Stimulated activated naive CD8-positive, alpha-beta T cell treated with anti-CD3 and anti-CD28 coated beads, Interleukin-15, Interleukin-2, amounts not matched to agents 100 U/mL and 50 U/mL, for 24 hours (primary cell): ENCODE results near the gene SPRR2F.
"Not testable (repeated sequence)": the region's sequence is repeated elsewhere in the genome, so short reads cannot be mapped to it uniquely, and the experiment has no call there.

Experiments
- ATAC-seq: fragments of 150-1000 bp; cut with Tn5 transposase; one replicate; pipeline ENCODE4 v1.10.0; 2021
- DNase-seq: peaks from one replicate; pipeline ENCODE4 v3.0.0; 2021

The SPRR2F gene, protein sequence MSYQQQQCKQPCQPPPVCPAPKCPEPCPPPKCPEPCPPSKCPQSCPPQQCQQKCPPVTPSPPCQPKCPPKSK

DNA sequence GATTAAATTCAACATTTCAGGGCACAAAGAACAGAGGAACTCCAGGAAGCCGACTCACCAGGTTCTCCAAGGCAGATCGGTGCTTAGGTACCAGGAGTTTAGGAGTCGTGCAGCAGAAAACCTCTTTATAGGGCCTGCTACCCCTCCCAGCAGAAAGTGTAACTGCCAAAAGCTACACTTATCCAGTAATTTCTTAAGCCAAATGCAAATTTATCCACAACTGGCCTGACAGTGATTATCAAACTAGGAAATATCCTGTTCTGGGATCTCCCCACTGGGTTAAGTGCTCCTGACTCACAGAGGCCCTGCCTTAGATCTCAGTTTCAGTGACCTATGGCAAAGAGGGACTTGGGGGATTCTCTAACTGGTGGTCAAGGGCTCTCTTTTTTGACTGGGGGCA is at the start of gene SPRR2F:
Gene SPRR2F (minus strand): TSS at position 101 of the 400 bp plus-strand sequence. CDS start 783 bp downstream, outside the sequence.
- DNase-seq (no peak), ATAC-seq (no peak)

DNA sequence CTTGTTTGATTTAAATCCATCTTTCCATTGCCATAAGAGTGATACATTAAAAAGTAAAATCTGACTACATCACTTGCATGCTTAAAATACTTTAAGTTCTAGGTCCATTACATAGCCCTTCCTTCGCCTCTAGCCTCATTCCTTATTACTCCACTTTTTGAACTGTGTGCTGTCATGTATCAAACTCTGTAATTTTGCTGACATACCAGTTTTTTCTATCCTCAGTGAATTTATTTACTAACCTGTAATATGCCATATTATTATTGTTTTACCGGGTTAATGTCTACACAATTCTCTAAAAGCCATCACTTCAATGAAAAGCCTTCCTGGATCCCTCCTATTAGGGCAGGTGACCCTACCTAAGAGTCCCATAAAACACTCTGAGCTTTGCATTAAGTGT is 42.2 kb upstream of the SPRR2F start:
- ATAC-seq, result no peak
- no peak for DNase-seq

DNA sequence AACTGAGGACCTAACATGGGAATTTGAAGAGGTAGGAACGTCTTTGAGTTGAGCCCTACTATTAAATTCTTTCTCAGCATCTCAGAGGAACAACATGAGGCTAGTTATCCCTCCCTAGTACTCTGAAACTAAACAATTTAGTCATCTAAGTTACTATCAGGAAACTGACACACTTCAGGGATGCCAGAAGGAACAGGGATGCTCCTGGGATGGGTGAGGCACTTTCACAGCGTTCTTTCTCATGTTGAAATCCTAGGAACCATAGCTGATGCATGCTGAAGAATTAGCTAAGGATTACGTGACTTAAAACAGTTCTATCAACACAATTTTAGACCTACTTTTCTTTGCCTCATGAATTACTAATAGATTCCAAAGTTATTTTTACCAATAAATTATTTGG is 39.2 kb upstream of the SPRR2F start:
- no peak for DNase-seq
- ATAC-seq, result no peak

DNA sequence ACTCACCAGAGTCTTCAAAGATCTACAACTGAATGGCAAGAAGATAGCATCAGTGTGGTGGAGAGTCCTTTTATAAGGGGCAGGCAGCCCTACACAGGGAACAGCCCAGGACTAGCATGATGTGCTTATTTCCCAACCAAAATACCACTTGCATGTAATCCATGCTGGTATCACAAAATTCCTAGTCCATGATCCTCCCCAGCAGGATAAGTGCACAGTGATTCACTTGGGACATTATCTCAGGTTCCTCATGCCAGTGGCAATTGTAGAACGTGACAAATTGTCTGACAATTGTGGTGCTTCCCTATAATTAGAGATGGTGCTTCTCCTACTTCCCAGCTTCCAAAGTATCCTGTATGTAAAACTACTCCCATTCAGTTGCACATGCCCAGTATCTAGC is 37.5 kb upstream of the SPRR2F start, which contains the start of gene SPRR2G:
Gene SPRR2G (minus strand): TSS at position 45 of the 400 bp plus-strand sequence. CDS start 780 bp downstream, outside the sequence.
- DNase-seq, result no peak
- ATAC-seq, result no peak

DNA sequence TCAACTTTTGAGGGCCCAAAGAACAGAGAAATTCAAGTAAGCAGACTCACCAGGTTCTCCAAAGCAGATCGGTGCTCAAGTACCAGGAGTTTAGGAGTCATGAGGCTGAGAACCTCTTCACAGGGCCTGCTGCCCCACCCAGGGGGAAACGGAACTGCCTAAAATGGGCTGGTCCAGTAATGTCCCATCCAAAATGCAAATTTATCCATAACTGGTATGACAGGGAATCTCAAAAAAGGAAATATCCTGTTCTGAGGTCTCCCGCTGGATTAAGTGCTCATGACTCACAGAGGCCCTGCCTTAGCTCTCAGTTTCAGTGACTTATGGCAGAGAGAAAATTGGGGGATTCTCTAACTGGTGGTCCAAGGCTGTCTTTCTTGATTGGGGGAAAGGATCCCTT is 28.1 kb upstream of the SPRR2F start:
- DNase-seq (no peak), ATAC-seq (no peak)

DNA sequence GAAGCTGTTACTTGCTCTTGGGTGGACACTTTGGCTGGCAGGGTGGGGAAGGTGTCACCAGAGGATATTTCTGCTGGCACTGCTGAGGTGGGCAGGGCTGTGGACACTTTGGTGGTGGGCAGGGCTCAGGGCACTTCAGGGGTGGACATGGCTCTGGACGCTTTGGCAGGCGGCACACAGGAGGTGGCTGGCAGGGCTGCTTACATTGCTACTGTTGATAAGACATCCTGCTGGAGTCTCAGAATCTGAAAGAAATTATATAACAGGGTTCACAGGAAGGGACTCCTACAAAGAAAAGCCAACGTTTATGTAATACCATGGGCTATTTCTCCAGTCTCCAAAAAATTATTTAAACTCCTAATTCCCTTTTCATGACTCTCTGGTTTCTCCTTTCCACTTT is 27.2 kb upstream of the SPRR2F start:
- no peak for ATAC-seq
- no peak for DNase-seq

DNA sequence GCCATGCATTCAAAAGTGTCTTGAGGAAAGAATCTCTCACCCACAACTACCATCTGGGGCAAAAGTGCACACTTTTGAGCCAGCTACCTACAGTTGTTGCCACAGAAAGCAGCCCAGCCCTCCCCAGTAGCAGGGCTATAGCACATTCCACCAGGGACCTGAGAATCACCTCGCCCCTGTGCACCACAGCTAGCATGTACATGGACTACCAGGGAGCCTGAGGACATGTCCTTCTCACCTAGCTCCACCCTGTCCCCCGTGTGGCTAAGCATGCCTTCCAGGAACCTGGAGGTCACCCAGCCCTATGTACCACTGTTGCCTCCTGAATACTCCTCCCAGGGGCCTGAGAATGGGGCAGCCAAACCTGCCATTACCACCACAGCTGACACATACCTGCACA is 20.4 kb upstream of the SPRR2F start:
- no peak for DNase-seq
- no peak for ATAC-seq

DNA sequence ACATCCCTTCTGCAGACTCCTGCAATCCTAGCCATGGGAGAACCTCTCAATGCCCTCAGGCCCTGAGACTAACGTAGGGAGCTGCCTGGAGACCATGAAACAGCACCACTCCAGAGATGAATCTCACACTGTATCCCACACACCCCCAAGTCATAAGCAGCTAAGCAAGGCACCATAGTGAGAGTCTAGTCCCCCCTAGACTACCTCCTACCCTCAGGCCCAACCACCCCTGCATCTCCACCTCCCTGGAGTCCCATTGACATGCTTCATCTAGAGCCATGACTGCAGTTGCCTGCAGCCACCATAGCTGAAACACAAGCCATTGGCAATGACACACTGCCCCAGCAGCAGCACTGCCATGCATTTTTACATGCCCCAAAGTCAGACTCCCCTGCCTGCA is 20.0 kb upstream of the SPRR2F start:
- no peak for DNase-seq
- ATAC-seq, result no peak

DNA sequence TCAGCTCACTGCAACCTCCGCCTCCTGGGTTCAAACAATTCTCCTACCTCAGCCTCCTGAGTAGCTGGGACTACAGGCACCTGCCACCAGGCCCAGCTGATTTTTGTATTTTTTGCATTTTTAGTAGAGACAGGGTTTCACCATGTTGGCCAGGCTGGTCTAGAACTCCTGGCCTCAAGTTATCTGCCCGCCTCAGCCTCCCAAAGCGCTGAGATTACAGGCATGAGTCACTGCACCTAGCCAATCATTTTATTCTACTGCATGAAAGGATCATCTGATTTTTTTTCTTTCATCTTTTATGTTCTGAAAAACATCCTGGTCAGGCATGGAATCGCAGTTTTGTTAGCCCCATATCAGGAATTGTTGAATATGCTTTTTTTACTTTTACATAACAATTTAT is 15.4 kb upstream of the SPRR2F start:
- ATAC-seq, DNase-seq: not testable (repeated sequence)

DNA sequence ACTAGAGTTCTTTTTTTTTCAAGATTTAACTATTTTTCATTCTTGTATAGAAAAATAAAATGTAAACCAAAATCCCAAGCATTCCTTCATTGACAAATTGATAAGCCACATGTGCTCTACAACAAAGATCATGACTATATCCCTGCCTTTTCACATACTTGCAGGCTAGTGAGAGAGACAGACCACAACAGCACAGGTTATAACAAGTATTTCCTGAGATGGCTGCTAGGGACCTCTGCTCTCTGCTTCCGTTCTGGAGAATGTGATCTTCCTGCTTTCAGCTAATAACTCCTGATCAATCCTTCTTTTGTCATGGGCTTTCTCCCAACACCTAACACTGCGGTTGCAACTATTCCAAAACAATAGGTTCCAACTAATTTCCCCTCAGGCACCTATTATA is 14.0 kb upstream of the SPRR2F start:
- no peak for ATAC-seq
- no peak for DNase-seq

DNA sequence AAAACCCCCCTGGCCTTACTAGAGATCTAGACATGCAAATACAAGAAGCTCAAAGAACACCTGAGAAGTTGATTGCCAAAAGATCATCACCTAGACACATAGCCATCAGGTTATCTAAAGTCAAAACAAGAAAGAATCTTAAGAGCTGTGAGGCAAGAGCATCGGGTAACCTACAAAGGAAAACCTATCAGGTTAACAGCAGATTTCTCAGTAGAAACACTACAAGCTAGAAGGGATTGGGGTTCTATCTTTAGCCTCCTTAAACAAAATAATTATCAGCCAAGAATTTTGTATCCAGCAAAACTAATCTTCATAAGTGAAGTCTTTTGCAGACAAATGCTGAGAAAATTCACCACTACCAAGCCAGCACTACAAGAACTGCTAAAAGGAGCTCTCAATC is 12.2 kb upstream of the SPRR2F start:
- ATAC-seq, result no peak
- no peak for DNase-seq

DNA sequence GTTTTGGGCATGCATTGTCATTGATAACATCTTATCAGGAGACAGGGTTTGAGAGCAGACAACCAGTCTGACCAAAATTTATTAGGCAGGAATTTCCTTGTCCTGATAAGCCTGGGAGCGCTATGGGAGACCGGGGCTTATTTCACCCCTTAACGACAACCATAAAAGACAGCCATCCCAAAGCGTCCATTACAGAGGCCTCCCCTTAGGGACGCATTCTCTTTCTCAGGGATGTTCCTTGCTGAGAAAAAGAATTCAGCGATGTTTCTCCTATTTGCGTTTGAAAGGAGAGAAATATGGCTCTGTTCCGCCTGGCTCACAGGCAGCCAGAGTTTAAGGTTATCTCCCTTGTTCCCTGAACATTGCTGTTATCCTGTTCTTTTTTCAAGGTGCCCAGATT is 10.5 kb upstream of the SPRR2F start:
- not testable (repeated sequence) for ATAC-seq, DNase-seq

DNA sequence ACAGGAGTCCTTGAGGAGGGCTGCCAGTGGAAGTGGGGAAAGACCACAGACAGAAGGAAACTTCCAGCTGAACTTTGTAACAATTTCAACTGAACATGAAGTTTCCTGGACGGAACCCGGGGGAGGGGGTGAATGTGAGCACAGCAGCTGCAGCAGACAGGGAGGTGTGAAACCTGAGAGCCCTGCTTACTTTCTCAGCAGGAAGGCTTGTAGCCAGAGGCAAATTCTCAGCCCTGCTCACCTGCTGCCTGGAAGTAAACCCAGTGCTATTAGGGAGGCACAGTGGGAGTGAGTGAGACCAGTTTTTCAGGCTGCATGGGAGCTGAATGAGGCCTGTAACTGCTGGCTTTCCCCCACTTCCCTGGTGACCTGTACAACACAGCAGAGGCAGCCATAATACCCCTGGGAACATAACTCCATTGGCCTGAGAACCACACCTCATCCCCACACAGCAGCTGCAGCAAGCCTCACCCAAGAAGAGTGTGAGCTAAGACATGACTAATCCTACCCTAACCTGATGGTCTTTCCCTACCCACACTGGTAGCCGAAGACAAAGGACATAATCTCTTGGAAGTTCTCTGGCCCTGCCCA is 9.6 kb upstream of the SPRR2F start:
- ATAC-seq (no peak), DNase-seq (no peak)

DNA sequence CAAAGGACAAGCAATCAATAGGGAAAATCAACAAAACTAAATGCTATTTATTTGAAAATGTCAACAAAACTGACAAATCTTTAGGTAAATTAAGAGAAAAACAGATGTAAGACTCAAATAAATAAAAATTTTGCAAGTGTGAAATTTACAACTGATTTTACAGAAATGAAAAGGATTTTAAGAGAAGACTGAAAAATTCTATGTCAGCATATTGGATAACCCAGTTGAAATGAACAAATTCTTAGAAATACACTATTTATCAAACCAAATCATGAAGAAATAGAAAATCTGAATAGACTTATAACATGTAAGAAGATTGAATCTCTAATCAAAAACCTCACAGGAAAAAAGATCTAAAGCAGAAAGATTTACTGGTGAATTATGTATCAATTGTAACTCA is 7.6 kb upstream of the SPRR2F start:
- DNase-seq, result no peak

DNA sequence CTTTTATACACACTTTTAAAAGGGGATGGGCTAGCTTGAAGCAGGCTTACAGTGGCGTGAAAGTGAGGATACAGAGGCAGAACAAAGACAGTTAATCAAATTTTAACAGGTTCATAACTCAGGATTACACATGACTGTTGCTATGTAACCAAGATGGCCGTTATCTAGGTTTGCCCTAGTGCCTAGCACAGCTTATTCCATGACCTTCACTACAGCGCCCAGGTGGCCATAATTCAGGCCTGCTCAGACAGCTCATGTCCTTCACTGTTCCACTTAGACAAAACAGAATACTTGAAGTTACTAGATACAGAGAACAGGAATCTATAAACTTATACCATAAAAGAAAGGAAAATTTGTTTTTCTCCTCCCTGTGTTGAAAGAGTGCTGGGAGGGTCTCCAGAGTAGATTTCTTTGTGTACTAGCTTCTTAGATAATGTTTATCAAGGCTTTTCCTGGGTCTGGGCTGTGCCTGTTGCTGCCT is 6.2 kb upstream of the SPRR2F start:
- ATAC-seq (no peak), DNase-seq (no peak)

More for the DNA sequence above, 7.6 kb upstream of the SPRR2F start:
- no peak for ATAC-seq

DNA sequence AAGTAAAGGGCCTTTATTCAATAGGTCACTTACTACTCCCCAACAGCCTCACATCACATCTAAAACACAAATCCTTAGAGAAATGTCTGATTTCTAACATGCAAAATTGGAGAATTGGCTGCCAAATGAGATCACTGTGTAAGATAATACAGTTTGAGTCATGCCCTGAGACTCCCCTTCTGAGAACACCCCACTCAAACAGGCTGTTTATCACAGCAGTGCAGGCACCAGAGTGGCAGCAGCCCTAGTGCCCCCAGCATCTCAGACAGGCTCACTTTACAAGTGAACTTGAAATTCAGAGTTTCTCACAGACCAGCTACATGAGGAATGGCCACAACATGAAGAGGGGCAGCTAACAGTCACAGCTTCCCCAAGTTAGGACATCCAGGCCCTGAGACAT is 1.9 kb upstream of the SPRR2F start:
- DNase-seq, ATAC-seq: not testable (repeated sequence)

DNA sequence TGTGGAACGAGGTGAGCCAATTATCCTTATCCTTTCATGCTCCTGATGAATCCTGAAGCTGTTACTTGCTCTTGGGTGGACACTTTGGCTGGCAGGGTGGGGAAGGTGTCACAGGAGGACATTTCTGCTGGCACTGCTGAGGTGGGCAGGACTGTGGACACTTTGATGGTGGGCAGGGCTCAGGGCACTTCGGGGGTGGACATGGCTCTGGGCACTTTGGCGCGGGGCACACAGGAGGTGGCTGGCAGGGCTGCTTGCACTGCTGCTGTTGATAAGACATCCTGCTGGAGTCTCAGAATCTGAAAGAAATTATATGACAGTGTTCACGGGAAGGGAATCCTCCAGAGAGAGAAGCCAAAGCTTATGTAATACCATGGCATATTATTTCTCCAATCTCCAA is 862 bp downstream of the SPRR2F start:
- not testable (repeated sequence) for DNase-seq, ATAC-seq

DNA sequence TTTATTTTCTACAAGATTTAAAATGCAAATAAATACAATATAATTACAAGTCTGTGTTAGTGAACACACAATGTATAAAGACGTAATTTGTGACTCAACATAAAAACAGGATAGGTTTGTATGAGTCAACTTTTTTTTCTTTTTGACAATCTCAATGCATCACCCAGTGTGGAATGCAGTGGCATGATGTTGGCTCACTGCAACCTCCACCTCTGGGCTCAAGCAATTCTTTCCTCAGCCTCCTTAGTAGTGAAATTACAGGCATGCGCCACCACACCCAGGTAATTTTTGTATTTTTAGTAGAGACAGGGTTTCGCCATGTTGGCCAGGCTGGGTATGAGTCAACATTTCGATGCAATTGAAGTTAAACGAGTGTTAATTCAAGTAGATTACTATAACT is 13.1 kb downstream of the SPRR2F start:
- DNase-seq, result no peak
- no peak for ATAC-seq

DNA sequence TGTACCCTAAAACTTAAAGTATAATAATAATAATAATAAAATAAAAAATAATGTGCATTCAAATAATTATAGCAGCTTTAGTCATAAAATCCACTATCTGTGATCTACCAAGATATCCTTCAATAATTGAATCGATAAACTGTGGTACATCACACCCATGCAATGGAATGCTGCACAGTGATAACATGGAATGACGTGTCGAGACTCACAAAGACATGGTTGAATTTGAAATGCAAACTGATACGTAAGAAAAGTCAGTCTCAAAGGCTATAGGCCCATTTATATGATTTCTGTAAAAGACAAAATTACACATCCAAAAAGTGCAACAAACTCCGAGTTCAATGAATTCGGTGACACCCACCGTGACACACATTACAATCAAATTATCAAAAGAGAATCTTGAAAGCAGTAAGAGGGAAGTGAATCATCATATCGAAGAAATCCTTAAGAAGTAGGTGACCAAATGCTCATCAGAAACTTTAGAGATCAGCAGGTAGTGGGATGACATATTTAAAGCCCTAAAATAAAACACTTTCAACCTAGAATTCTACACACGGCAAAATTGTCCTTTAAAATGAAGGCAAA is 13.8 kb downstream of the SPRR2F start:
- ATAC-seq, result no peak
- DNase-seq, result no peak

DNA sequence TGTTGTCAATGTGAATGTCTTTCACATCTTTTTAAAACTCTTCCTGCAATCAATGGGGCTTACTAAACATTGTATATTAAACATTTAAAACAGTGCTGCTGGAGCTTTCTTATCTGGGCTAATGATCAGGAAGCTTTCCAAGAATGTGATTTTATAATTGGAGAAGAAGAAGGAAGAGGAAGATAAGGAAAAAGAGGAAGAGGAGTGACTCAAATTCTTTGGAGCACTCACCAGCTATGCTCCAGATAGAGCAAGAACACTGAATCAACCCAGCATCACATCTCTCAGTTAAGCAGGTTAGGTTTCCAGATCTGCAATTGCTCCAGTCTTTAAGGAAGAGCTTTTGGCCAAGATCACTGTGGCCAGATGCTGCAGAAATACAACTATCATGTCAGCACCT is 17.6 kb downstream of the SPRR2F start:
- DNase-seq (no peak), ATAC-seq (no peak)

DNA sequence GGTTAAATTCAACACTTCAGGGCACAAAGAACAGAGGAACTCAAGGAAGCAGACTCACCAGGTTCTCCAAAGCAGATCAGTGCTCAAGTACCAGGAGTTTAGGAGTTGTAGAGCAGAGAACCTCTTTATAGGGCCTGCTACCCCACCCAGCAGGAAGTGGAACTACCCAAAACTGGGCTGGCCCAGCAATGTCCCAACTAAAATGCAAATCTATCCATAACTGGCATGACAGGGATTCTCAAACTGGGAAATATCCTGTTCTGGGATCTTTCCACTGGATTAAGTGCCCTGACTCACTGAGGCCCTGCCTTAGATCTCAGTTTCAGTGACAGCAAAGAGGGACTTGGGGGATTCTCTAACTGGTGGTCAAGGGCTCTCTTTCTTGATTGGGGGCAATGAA is 18.9 kb downstream of the SPRR2F start, which contains the start of gene SPRR2E:
Gene SPRR2E (minus strand): TSS at position 101 of the 400 bp plus-strand sequence. CDS start 775 bp downstream, outside the sequence.
- no peak for ATAC-seq

DNA sequence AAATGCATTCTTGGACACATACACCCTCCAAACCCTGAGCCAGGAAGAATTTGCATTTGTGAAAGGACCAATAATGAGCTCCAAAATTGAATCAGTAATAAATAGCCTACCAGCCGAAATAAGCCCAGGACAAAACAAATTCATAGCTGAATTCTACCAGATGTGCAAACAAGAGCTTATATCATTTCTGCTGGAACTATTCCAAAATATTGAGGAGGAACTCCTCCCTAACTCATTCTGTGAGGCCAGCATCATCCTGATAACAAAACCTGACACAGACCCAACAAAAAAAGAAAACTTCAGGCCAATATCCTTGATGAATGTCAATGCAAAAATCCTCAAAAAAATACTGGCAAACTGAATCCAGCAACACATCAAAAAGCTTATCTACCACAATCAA is 25.7 kb downstream of the SPRR2F start:
- no peak for DNase-seq
- ATAC-seq, result no peak

More for the DNA sequence above, 18.9 kb downstream of the SPRR2F start, which contains the start of gene SPRR2E:
- DNase-seq, result no peak

DNA sequence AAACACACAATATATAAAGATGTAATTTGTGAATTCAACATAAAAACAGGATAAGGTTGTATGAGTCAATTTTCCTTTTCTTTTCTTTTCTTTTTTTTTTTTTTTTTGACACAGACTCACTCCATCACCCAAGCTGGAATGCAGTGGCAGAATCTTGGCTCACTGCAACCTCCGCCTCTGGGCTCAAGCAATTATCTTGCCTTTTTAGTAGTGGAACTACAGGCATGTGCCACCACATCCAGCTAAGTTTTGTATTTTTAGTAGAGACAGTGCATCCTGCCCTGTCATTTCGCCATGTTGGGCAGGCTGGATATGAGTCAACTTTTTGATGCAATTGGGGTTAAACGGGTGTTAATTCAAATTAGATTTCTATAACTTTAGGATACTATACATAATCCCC is 31.6 kb downstream of the SPRR2F start:
- DNase-seq (no peak), ATAC-seq (no peak)
